GM18867 (cell line): ENCODE results near the gene XKR7.
"Not testable (repeated sequence)": the region's sequence is repeated elsewhere in the genome, so short reads cannot be mapped to it uniquely, and the experiment has no call there.

Experiments
- ATAC-seq: cut with Tn5 transposase; IDR thresholded peaks from one replicate; pipeline ENCODE4 v1.9.1; 2021; ENCODE audit warnings: mild to moderate bottlenecking, moderate library complexity; ENCODE audit not compliant: unreplicated experiment

XKR7 gene

GRCh38 chr20:32012159-32012688 lies 44.3 kb downstream of the XKR7 start:
- no peak for ATAC-seq

GRCh38 chr20:32013326-32013725 lies 45.4 kb downstream of the XKR7 start:
- no peak for ATAC-seq

GRCh38 chr20:32017711-32018251 lies 49.8 kb downstream of the XKR7 start:
- no peak for ATAC-seq

GRCh38 chr20:32018269-32019155 lies 50.6 kb downstream of the XKR7 start:
- no peak for ATAC-seq

GRCh38 chr20:32019156-32019510 lies 51.2 kb downstream of the XKR7 start:
- ATAC-seq = no peak

- no peak for ATAC-seq
Observed at GRCh38 chr20:32019563-32020463, 51.9 kb downstream of the XKR7 start.

GRCh38 chr20:32021091-32021490 lies 53.1 kb downstream of the XKR7 start:
- ATAC-seq = no peak

GRCh38 chr20:32024683-32025295 lies 56.8 kb downstream of the XKR7 start:
- ATAC-seq = no peak

- ATAC-seq = no peak
Observed at GRCh38 chr20:32027643-32028042, 59.7 kb downstream of the XKR7 start.

GRCh38 chr20:32028647-32029372 lies 60.9 kb downstream of the XKR7 start:
- ATAC-seq = no peak

GRCh38 chr20:32029561-32029960 lies 61.6 kb downstream of the XKR7 start:
- no peak for ATAC-seq

GRCh38 chr20:32031007-32031958 lies 63.3 kb downstream of the XKR7 start:
- no peak for ATAC-seq

- no peak for ATAC-seq
Observed at GRCh38 chr20:32033316-32033715, 65.4 kb downstream of the XKR7 start.

GRCh38 chr20:32033721-32034120 lies 65.8 kb downstream of the XKR7 start:
- ATAC-seq = not testable (repeated sequence)

- ATAC-seq = no peak
Observed at GRCh38 chr20:32034581-32035425, 66.9 kb downstream of the XKR7 start.

GRCh38 chr20:32035426-32035779 lies 67.5 kb downstream of the XKR7 start:
- ATAC-seq = no peak

GRCh38 chr20:32036252-32036651 lies 68.3 kb downstream of the XKR7 start:
- ATAC-seq = no peak
